OCI-LY7 (cell line): ENCODE results near the gene ANAPC5.

Experiments
- EZH2phosphoT487 ChIP-seq: fragments of 200-600 bp; sonication (generic); IDR thresholded peaks from 2 replicates; pipeline ENCODE4 v1.6.1; 2018; ENCODE audit warnings: low read depth, borderline replicate concordance, mild to moderate bottlenecking, mixed run types, antibody characterized with exemption, low read length, moderate library complexity, mixed read lengths
- TF ChIP-seq, protein P1 (sequence below): fragments of 200-600 bp; sonication (generic); conservative IDR thresholded peaks from 2 replicates; pipeline ENCODE4 v1.5.1; 2014; ENCODE audit warnings: mild to moderate bottlenecking, antibody characterized with exemption, low read length, moderate library complexity, mixed read lengths

DNA sequence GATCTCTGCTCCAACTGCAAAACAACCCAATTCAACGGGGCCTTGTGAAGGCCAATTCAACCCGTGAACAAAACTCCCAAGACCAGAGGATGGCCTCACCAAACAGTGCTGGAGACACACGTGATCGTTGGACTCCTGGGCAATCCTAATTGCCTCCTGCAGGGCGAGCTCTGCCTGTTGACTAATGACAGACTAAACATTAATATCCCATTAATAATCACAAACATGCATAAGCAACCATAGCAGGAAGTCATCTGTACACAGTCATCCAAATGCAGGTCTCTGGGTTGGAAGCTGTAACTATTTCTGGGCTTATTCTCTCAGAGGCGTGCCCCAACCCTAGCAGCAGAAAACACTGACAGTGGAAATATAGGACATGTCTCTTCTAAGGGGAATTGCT is 21.0 kb downstream of the ANAPC5 start:
- TF ChIP-seq, protein P1, sequence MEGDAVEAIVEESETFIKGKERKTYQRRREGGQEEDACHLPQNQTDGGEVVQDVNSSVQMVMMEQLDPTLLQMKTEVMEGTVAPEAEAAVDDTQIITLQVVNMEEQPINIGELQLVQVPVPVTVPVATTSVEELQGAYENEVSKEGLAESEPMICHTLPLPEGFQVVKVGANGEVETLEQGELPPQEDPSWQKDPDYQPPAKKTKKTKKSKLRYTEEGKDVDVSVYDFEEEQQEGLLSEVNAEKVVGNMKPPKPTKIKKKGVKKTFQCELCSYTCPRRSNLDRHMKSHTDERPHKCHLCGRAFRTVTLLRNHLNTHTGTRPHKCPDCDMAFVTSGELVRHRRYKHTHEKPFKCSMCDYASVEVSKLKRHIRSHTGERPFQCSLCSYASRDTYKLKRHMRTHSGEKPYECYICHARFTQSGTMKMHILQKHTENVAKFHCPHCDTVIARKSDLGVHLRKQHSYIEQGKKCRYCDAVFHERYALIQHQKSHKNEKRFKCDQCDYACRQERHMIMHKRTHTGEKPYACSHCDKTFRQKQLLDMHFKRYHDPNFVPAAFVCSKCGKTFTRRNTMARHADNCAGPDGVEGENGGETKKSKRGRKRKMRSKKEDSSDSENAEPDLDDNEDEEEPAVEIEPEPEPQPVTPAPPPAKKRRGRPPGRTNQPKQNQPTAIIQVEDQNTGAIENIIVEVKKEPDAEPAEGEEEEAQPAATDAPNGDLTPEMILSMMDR: no peak
- no peak for TF ChIP-seq EZH2phosphoT487
